SK-N-MC (cell line): ENCODE results near the gene SOS1.

Source experiments
- EZH2 ChIP-seq: fragments of 200-600 bp; sonication (generic); IDR thresholded peaks from one replicate; pipeline ENCODE4 v1.6.1; 2017; ENCODE audit warnings: antibody characterized with exemption
- FOXP2 ChIP-seq: optimal IDR thresholded peaks from 2 replicates; pipeline ENCODE3; 2011; ENCODE audit warnings: mild to moderate bottlenecking, moderate library complexity; ENCODE audit not compliant: insufficient read depth; ENCODE audit errors: extremely low read length, control extremely low read depth
- POLR2AphosphoS5 ChIP-seq: IDR thresholded peaks from 2 replicates; pipeline ENCODE4 v1.6.1; 2012; ENCODE audit warnings: mild to moderate bottlenecking, low read depth, low read length, borderline replicate concordance

- TF ChIP-seq EZH2 (no peak), POLR2AphosphoS5 (no peak), FOXP2 (no peak)
Measured at GRCh38 chr2:39068299-39069135, 52.3 kb downstream of the SOS1 start.
